ENCODE results near the gene TNIK.

TNIK gene

DNA sequence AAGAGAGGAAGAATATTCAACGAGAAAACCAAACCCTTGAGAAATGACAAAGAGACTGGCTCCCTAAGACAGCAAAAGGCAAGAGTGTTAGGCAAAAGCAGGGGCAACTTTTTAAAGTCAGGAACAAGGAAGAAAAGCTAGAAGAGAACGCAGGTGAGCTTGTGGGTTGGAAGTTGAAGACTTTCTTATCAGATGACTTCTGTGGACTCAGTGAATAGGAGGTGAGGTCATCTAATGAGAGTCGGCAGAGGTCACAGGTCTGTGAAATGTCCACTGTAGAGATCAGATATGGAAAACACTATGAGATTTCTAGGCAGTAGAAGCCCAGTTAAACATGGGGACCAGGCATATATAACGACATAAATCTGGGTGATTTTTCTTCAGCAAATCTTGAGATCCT lies 27.2 kb upstream of the TNIK start:
- Mint-ChIP-seq H3K36me3 (ENCODE audit: low read depth) (no peaks in the 10 kb centered on the region), H3K4me3 (no peak overlapping the region), H3K27me3 (no peaks in the 10 kb centered on the region), H3K9me3 (no peaks in the 10 kb centered on the region), H3K27ac (no peak overlapping the region), H3K4me1 (peaks cover 17% of the 10 kb centered on the region)
- ATAC-seq (no peak), DNase-seq (no peak)

- Mint-ChIP-seq H3K27me3 (no peaks in the 10 kb centered on the region), H3K27ac (no peak overlapping the region), H3K4me1 (peaks cover 13% of the 10 kb centered on the region), H3K4me3 (no peak overlapping the region), H3K36me3 (ENCODE audit: low read depth) (no peaks in the 10 kb centered on the region), H3K9me3 (no peaks in the 10 kb centered on the region)
- DNase-seq = no peak
- ATAC-seq = no peak
Observed at GRCh38 chr3:171485338-171485737, 25.1 kb upstream of the TNIK start.

- no peak for DNase-seq
- Mint-ChIP-seq H3K4me3 (peak overlapping the region; percentile 9), H3K9me3 (no peaks in the 10 kb centered on the region), H3K4me1 (peaks cover 15% of the 10 kb centered on the region), H3K36me3 (ENCODE audit: low read depth) (no peaks in the 10 kb centered on the region), H3K27me3 (no peaks in the 10 kb centered on the region), H3K27ac (peak overlapping the region; percentile 40)
- ATAC-seq = no peak
Observed at GRCh38 chr3:171481011-171481410, 20.8 kb upstream of the TNIK start.

GRCh38 chr3:171480526-171480925 lies 20.3 kb upstream of the TNIK start:
- Mint-ChIP-seq H3K36me3 (ENCODE audit: low read depth) (no peaks in the 10 kb centered on the region), H3K27me3 (no peaks in the 10 kb centered on the region), H3K4me1 (peaks cover 15% of the 10 kb centered on the region), H3K27ac (peak overlapping the region; percentile 40), H3K9me3 (no peaks in the 10 kb centered on the region), H3K4me3 (peak overlapping the region; percentile 9)
- no peak for DNase-seq
- ATAC-seq = peak; percentile 69

DNA sequence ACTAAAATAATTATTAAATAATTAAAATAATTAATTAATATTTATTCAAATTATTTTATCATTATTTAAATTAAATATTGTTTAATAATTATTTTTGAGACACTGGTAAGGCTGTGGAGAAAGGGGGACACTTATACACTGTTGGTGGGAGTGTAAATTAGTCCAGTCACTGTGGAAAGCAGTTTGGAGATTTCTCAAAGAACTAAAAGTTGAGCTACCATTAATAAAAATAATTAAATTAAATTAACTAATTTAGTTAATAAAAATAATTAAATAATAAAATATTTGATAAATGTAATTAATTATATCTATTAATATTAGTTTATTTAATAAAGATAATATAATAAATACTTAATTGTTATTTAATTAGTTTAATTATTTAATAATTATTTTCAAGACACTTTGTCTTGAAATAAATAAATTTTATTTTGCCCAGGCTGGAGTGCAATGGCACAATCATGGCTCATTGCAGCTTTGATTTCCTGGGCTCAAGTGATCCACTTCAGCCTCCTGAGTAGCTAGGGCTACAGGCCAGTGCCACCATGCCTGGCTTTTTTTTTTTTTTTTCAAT lies 16.4 kb upstream of the TNIK start:
- ATAC-seq = no peak
- Mint-ChIP-seq H3K27ac (no peak overlapping the region), H3K4me3 (no peak overlapping the region), H3K4me1 (peaks cover 15% of the 10 kb centered on the region), H3K9me3 (no peaks in the 10 kb centered on the region), H3K27me3 (no peaks in the 10 kb centered on the region), H3K36me3 (ENCODE audit: low read depth) (no peaks in the 10 kb centered on the region)
- DNase-seq = no peak

DNA sequence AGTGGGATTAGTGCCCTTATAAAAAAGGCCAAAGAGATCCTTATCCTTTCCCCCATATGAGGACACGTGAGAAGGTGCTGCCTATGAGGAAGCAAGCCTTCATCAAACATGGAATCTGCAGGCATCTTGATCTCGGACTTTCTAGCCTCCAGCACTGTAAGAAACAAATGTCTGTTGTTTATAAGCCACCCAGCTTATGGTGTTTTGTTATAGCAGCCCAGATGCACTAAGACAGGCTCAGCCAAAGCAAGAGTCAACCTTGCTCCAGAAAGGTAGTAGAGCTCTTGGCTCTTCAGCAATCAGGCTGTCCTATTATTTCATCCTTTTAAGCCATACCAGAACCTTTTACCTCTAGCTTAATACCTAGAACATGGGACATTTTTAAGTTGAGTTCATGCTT lies 12.3 kb upstream of the TNIK start:
- no peaks in the 10 kb centered on the region for H3K27me3 Mint-ChIP-seq
- no peaks in the 10 kb centered on the region for H3K4me1 Mint-ChIP-seq
- no peak overlapping the region for H3K27ac Mint-ChIP-seq
- DNase-seq (no peak), ATAC-seq (no peak)
- H3K9me3 Mint-ChIP-seq = no peaks in the 10 kb centered on the region
- no peak overlapping the region for H3K4me3 Mint-ChIP-seq
- no peaks in the 10 kb centered on the region for H3K36me3 Mint-ChIP-seq (ENCODE audit: low read depth)

- no peak for DNase-seq
- H3K27me3 Mint-ChIP-seq = no peaks in the 10 kb centered on the region
- H3K27ac Mint-ChIP-seq = no peak overlapping the region
- no peaks in the 10 kb centered on the region for H3K4me1 Mint-ChIP-seq
- no peaks in the 10 kb centered on the region for H3K9me3 Mint-ChIP-seq
- no peak for ATAC-seq
- no peak overlapping the region for H3K4me3 Mint-ChIP-seq
- H3K36me3 Mint-ChIP-seq (ENCODE audit: low read depth) = no peaks in the 10 kb centered on the region
Observed at GRCh38 chr3:171470714-171471227, 10.6 kb upstream of the TNIK start.

DNA sequence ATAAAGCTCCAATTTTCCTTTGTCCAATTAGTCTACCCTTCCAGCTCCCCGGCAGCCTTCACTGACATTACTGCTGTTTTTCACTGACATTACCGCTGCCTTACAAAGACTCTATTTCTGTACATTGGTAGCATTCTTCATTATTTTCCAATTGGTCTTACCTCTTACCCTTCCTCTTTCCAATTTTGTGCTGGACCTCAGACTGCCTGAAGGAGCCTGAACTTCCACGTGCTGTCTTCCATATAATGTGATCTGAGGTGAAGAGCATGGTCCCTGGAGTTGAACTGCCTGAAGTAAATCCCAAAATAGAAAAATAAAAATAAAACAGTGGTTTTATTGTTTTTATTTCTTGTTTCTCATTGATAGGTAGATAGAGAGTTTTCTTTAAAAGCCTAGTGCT lies 9.2 kb upstream of the TNIK start:
- no peak for ATAC-seq

DNA sequence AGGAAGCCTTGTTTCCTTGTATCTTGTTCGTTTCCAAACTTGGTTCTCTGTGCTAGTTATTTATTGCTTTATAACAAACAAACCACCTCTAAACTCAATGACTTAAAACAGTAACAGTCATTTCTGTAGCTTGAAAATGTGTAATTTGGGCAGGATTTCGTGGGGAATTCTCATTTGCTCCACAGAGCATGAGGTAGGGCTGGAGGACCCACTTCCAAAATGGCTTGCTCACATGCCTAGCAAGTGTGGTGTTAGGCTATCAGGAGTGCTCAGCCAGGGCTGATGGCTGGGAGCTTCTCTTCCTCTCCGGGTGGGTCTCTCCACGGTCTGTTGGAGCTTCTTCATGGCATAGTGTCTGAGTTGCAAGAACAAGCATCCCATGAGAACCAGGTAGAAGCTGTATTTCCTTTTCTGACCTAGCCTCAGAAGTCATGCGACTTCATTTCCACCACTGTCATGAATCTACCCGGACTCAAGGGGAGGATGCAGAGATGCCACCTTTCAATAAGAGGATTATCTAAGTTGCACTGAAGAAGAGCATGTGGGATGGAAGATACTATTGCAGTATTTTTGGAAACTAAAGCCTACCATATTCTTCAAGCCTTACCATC lies 8.2 kb upstream of the TNIK start:
- Mint-ChIP-seq H3K9me3 (no peaks in the 10 kb centered on the region), H3K4me1 (no peaks in the 10 kb centered on the region), H3K27ac (no peak overlapping the region), H3K4me3 (no peak overlapping the region), H3K27me3 (no peaks in the 10 kb centered on the region), H3K36me3 (ENCODE audit: low read depth) (no peaks in the 10 kb centered on the region)
- no peak for DNase-seq
- no peak for ATAC-seq

More for the DNA sequence above, 9.2 kb upstream of the TNIK start:
- H3K9me3 Mint-ChIP-seq = no peaks in the 10 kb centered on the region
- H3K4me3 Mint-ChIP-seq = no peak overlapping the region
- no peak overlapping the region for H3K27ac Mint-ChIP-seq
- no peaks in the 10 kb centered on the region for H3K36me3 Mint-ChIP-seq (ENCODE audit: low read depth)
- no peaks in the 10 kb centered on the region for H3K4me1 Mint-ChIP-seq
- no peak for DNase-seq
- H3K27me3 Mint-ChIP-seq = no peaks in the 10 kb centered on the region

DNA sequence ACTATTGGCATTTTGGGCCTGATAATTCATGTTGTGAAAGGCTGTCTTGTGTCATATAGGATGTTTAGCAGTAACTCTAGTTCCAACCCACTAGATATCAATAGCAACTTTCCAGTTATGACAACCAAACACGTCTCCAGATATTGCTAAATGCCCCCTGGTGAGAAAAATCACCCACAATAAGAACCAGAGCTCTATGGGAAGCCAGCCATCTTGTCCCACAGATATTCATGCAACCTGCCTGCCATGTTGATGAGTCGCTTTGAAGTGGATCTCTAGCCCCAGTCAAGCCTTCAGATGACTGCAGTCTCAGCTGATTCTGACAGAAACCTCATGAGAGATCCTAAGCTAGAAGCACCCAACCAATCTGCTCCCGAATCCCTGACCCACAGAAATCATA lies 5.6 kb upstream of the TNIK start:
- Mint-ChIP-seq H3K4me3 (no peak overlapping the region), H3K36me3 (ENCODE audit: low read depth) (no peaks in the 10 kb centered on the region), H3K27ac (no peak overlapping the region), H3K4me1 (peaks cover 18% of the 10 kb centered on the region), H3K27me3 (no peaks in the 10 kb centered on the region), H3K9me3 (no peaks in the 10 kb centered on the region)
- no peak for DNase-seq
- ATAC-seq = no peak

DNA sequence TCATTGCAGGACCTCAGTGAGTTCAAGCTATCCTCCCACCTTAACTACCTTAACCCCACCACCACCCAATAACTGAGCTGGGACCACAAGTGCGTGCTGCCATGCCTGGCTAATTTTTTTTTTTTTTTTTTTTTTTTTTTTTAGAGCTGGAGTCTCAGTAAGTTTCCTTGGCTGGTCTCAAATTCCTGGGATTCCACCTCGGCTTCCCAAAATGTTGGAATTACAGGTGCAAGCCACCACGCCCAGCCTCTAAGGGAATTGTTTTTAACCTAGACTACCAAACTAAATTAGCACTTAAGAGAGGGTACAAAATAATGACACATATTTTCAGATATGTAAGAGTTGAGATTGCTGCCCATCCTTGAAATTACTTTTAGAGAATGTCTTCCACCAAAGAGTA lies 4.3 kb upstream of the TNIK start:
- no peak for DNase-seq
- no peaks in the 10 kb centered on the region for H3K27me3 Mint-ChIP-seq
- H3K9me3 Mint-ChIP-seq = no peaks in the 10 kb centered on the region
- H3K4me3 Mint-ChIP-seq = no peak overlapping the region
- H3K36me3 Mint-ChIP-seq (ENCODE audit: low read depth) = no peaks in the 10 kb centered on the region
- H3K4me1 Mint-ChIP-seq = peaks cover 18% of the 10 kb centered on the region
- H3K27ac Mint-ChIP-seq = no peak overlapping the region
- ATAC-seq = no peak

- H3K4me1 Mint-ChIP-seq = peaks cover 31% of the 10 kb centered on the region
- no peak overlapping the region for H3K27ac Mint-ChIP-seq
- no peaks in the 10 kb centered on the region for H3K36me3 Mint-ChIP-seq (ENCODE audit: low read depth)
- H3K4me3 Mint-ChIP-seq = peak overlapping the region; percentile 95
- H3K9me3 Mint-ChIP-seq = no peaks in the 10 kb centered on the region
- DNase-seq = peak; percentile 14
- ATAC-seq = no peak
- H3K27me3 Mint-ChIP-seq = no peaks in the 10 kb centered on the region
Observed at GRCh38 chr3:171462224-171462623, 2.0 kb upstream of the TNIK start.

- ATAC-seq = no peak
- H3K27ac Mint-ChIP-seq = peak overlapping the region; percentile 81
- peak overlapping the region; percentile 95 for H3K4me3 Mint-ChIP-seq
- H3K36me3 Mint-ChIP-seq (ENCODE audit: low read depth) = no peaks in the 10 kb centered on the region
- no peaks in the 10 kb centered on the region for H3K9me3 Mint-ChIP-seq
- no peaks in the 10 kb centered on the region for H3K27me3 Mint-ChIP-seq
- H3K4me1 Mint-ChIP-seq = peaks cover 38% of the 10 kb centered on the region
- DNase-seq = no peak
Observed at GRCh38 chr3:171461525-171461917, 1.3 kb upstream of the TNIK start.

DNA sequence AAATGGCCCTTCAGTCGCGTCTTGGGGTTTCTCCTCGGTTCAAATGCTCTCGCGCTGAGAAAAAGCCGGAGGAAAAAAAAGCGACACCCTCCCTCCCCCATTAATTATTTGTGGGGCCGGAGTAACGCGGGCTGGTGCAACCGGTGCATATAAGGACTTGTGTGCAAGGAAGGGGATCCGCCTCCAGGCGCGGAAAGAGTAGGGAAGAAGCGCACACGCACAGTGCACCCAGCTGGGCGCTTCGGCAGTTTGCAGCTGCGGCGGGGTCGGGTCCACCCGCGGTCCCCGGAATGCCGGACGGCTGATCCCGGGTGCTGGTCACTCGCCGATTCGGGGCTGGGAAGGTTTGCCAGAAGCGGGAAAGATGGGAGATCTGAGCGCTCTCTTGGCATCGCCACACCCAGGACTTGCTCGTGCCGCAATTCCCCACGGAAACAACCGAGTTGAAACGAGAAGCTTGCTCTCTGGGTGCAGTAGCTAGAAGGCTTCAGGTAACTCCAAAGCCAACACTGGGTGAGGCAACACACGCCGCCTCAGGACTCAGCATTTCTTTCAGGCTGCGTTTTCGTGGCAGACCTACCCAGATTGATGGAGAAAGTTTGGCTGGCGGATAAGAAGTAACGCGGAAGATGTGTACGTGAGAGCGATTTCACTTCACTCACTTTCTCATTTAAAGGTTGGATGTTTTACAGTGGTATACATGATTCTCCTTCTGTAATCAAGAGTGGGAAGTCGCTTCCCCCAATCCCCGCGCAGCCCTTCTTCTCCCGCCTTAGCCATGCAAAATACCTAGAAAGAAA lies 720 bp upstream of the TNIK start:
- DNase-seq (peak; percentile 54), ATAC-seq (peak; percentile 8)
- Mint-ChIP-seq H3K36me3 (ENCODE audit: low read depth) (no peaks in the 10 kb centered on the region), H3K27ac (peak overlapping the region; percentile 81), H3K9me3 (no peaks in the 10 kb centered on the region), H3K27me3 (no peaks in the 10 kb centered on the region), H3K4me3 (peak overlapping the region; percentile 95), H3K4me1 (peaks cover 44% of the 10 kb centered on the region)
